Measurements from ENCODE around the gene FLOT1.

Gene FLOT1

GRCh38 chr6:30689985-30690384 lies 52.5 kb downstream of the FLOT1 start:
- no peak for DNase-seq

DNA sequence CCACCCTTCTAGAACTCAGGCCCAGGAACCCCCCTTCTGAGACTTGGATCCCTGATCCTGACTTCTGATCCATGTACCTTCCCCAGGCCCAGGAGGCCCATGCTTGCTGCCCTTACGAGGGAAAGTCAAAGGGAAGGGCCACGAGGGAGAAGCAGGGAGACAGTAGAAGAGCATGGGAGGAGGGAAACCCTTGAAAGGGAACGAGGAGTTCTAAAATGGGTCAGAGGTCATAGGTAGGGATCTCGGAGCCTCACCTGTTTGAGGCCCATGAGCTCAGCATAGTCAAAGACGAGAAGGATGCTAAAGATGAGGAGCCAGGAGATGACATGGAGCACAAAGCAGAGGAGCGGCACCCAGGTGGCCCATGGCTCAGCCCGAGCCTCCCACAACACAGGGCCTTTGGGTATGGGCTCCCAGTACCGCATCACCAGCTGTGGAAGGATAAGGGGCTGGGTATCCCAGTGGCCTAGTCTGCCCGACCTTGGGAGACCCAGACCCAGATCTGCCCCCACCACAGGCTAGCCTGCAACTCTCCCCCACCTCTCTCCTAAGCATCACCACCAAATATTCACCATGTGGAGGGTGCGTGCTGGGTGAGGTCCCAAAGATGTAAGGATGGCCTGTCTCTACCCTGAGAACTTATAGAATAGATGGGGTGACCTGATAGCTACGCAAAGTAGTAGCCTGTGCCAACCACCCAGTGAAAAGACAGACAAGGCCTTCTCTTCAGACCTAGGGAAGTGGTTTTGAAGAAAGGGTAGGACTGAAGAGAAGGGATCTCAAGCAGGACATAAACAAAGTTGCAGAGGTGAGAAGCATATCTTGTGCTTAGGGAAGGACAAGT lies 53.2 kb downstream of the FLOT1 start:
- no peak for DNase-seq

DNA sequence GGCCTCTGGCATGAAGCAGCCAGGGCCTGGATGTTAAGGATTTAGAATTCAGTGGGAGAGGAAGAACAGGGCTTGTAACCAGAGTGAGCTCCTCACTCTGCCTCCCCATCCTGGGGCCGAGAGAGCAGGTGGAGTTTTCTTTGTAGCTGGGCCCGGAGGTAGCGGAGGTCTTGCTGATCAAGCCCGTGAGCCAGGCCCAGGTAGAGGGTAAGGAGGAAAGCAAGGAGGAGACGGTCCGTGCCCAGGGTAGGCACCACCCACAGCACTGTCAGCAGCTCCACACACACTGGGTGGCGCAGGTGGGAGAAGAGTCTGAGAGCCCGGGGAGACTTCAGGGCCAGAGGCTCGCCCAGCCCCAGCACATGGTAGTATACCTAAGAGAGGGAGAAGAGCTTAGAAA lies 53.9 kb downstream of the FLOT1 start:
- no peak for DNase-seq

GRCh38 chr6:30687659-30688431 lies 54.6 kb downstream of the FLOT1 start:
- DNase-seq: no peak

DNA sequence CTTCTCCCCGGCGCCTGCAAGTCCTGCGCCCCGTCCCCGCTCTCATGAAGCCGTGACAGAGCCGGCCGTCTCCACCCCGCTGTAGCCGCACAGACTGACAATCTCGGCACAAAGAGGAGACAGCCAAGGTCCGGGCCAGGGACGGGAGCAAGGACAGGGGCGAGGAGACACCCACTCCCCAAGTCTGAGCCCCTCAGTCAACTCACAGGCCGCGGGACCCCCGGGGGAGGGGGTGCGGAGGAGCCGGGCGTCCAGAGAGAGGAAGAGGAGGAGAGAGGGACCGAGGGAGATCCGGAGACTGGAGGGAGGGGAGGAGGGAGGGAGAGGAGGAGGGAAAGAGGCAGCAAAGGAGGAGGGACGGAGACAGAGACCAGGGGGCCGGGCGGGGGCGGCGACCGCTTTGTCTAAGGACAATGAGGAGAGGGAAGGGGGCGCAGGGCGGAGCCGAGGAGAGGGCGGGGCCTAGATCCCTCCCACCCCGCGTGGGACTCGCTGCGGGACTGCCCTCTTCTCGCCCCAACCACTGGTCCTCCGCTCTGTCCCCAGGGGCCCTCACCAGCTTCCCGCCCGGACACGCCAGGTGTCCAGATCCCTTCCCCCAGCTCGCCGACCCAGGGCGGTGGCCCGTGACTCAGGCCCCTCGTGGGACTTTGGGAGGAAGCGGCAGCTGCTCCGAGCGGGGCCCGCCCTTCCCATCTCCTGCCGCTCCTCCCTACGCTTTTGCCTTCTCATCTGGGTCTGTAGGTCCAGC lies 55.4 kb downstream of the FLOT1 start:
- DNase-seq: no peak

DNA sequence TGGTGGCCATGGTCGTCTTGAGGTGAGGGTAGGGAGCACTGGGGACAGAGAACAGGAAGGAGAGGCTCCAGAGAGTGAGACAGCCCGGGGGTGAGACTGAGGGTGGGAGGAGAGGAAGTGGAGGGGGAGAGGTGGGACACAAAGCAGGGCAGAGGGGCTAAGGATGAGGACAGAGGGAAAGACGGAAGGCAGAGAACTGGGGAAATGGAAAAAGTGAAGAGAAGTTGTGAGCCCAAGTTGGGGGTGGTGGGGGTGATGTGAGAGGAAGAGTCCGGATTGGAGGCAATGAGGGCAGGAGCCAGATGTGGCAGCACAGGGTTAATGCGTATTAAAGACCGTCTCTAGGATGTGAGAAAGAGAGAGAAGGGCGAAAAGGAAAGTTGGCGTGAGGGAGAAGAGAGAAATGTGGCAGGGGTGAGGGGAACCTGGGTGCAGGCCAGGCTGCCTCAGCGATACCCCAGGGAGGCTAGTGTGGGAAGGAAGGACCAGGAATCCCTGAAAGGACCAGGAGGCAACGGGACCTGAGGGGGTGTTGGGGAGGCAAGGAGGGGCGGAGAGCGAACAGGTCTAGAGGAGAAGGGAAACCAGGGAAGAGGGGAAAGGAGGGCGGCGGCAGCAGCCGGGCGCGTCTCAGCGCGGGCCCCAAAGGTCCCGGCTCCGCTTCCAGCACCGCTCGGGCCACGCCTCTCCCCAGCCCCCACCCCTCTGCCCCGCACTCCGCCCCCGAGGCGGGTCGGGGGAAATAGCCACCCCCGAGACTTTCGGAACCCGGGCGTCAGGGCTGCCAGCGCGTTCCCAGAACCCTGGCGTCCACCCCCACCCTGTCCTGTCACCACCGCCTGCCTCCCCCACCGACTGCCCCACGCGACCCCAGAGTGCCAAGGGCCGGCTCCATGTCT lies 56.2 kb downstream of the FLOT1 start, which contains the start of gene PPP1R18:
Gene PPP1R18 (minus strand): TSS at position 637 of the 899 bp plus-strand sequence. CDS start 627 bp downstream, at position 10.
- DNase-seq: no peak

DNA sequence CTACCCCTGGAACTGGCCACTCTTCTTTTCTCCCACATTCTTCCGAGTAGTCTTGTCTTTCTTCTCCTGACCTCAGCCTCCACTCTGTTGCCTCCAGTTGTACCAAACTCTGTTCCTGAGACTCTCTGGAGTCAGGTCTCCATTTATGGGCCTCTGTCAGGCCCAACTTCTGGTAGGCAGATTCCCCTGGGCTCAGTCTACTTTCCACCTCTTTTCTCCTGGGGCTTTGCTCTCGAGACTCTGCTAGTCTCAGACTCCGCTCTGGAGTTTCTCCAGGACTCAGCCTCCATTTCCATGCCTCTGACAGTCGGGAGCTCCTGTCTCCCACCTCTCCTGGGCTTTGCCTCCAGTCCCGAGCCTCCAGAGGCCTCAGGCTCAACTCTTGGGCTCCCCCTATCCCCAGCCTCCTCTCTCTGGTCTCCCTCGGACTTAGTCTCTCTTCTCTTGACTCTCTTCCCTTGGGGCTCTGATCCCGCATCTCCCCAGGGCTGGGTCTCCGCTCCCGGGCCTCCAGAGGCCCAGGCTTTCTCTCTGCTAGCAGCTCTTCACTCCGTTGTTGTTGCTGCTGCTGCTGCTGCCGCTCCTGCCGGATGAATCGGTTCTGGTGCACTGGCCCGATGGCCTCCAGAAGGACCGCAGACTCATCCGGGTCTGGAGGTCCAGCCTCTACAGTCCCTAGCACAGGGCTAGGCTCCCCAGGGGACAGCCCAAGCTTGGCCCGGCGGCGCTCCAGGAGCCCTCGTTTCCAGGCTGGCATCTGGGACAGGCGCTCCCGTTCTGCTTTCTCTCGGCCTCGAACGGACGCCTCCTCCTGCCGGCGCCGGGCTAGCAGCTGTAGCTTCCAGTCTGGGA lies 57.1 kb downstream of the FLOT1 start:
- no peak for DNase-seq

- DNase-seq: no peak
These were observed 57.9 kb downstream of the FLOT1 start for GRCh38 chr6:30684386-30685156.

GRCh38 chr6:30683980-30684338 lies 58.5 kb downstream of the FLOT1 start:
- no peak for DNase-seq

- no peak for DNase-seq
These were observed 59.1 kb downstream of the FLOT1 start for GRCh38 chr6:30683183-30683979.

- DNase-seq: no peak
These were observed 60.1 kb downstream of the FLOT1 start for GRCh38 chr6:30682143-30683117.

DNA sequence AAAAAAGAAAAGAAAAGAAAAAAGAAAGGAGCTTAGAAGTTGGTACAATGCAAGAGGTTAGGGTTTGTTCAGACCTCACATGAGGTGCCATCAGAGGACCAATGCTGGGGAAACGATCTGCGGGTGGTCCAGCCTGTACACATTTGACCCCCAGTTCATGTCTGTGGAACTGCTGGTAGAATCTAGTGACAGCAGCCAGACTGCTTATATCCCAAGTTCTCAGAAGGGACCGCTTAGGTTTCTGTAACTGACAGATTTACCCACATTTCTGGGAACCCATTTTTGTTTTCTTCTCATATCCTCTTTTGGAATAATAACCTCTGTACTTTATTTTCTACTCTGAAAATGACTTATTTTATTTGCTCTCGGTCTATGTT lies 60.7 kb downstream of the FLOT1 start:
- no peak for DNase-seq

- DNase-seq: no peak
These were observed 62.5 kb downstream of the FLOT1 start for GRCh38 chr6:30679765-30680535.

DNA sequence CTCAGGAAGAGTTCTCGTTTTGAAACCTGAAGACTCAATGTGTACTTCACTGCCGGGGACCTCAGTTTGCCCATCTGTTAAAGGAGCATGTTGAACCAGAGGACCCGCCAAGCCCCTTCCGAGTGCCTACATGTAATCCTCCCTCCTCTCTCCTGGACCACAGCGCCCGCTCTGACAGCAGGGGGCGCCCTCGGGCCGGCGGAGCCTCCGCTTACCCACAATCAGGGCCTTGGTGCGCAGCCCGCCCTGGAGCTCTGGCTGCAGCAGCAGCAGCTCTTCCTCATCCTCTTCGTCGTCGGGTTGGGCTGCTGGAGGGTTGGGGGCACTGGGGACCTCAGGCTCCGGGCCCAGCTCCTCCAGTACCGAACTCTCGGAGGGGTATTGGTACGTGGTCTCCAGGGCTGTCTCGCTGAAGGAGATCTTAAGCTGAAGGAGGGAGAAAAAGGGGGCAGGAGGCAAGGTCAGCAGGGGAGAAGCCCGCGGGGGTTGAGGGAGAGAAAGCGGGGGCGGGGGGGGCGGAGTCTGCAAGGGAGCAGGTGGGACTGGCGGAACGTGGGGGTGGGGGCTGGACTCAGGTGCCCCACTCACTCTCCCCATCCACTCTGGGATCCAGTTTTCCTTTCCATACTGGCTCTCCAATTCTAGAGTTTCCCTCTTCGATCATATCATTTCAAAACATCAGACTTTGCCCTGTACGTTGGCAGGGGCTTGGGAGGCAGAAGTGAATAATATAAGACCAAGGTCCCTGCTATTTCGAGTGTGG lies 63.3 kb downstream of the FLOT1 start:
- no peak for DNase-seq

Measured in cortex of kidney (tissue), 1 donor.